Activated naive CD4-positive, alpha-beta T cell treated with anti-CD3 and anti-CD28 coated beads, Interleukin-2, amount 10 ng/mL, durations not matched to agents 5 hours and 36 hours (primary cell): Measurements from ENCODE around the gene MMP10. TPM values are rescaled to one million over a fixed set of nuclear protein-coding genes. Genes with fewer than 3 reads are reported as not detected.

ENCODE experiments used
- total RNA-seq, 2 experiments: library from RNA; stranded (reverse); gene quantifications; one replicate each; pipeline ENCODE4 v1.2.3, GENCODE V29; 2021

MMP10 gene
- total RNA-seq = under 1 TPM; 0.29 to 0.50 TPM

GRCh38 chr11:102780491-102780918 lies at the start of gene MMP10:
MMP10 (minus strand) TSS chr11:102780628; CDS start chr11:102780591, 37 bp downstream.

GRCh38 chr11:102798012-102798746 lies 17.8 kb upstream of the MMP10 start, which contains the start of gene MMP1:
MMP1 (minus strand) TSS chr11:102798160; CDS start chr11:102798092, 68 bp downstream.

GRCh38 chr11:102724904-102725500 lies 55.4 kb downstream of the MMP10 start, which contains the start of gene MMP8:
MMP8 (minus strand) TSS chr11:102724954; CDS start chr11:102724855, 99 bp downstream.

Other genes with a start within 250 kb of the MMP10 start
- gene MMP7, start 249.9 kb downstream of the MMP10 start, total RNA-seq = not detected
- gene MMP20, start 155.3 kb downstream of the MMP10 start, total RNA-seq = not detected
- not detected for gene MMP27, start 74.9 kb downstream of the MMP10 start, total RNA-seq
- gene MMP8, start 55.7 kb downstream of the MMP10 start, total RNA-seq = not detected
- gene MMP1, start 17.5 kb upstream of the MMP10 start, total RNA-seq = not detected
- gene MMP3, start 63.0 kb upstream of the MMP10 start, total RNA-seq = not detected
- not detected for gene MMP12, start 94.4 kb upstream of the MMP10 start, total RNA-seq
- gene MMP13, start 175.1 kb upstream of the MMP10 start, total RNA-seq = not detected